ENCODE results near the gene ACADS.
A peak's percentile ranks its signal among the peaks of the same experiment; 100 is the strongest.

The ACADS gene

GRCh38 chr12:120725659-120726509 is at the start of gene ACADS:
ACADS (plus strand) TSS chr12:120725826; CDS start chr12:120725886, 60 bp downstream.
- peak; percentile 22 for DNase-seq

- no peak for DNase-seq
Measured at GRCh38 chr12:120677765-120678473, 47.7 kb upstream of the ACADS start.

- no peak for DNase-seq
Measured at GRCh38 chr12:120678572-120678971, 47.1 kb upstream of the ACADS start.

GRCh38 chr12:120680165-120680738 is 45.4 kb upstream of the ACADS start:
- DNase-seq: no peak

GRCh38 chr12:120684523-120684932 is 41.1 kb upstream of the ACADS start:
- no peak for DNase-seq

- DNase-seq: no peak
Measured at GRCh38 chr12:120685522-120685921, 40.1 kb upstream of the ACADS start.

- DNase-seq: peak; percentile 100
Measured at GRCh38 chr12:120686151-120686689, 39.4 kb upstream of the ACADS start.

GRCh38 chr12:120686690-120687577 is 38.7 kb upstream of the ACADS start, which contains the start of gene MLEC:
MLEC (plus strand) TSS chr12:120687149; CDS start chr12:120687297, 148 bp downstream.
- DNase-seq: peak; percentile 100

GRCh38 chr12:120687578-120688289 is 37.9 kb upstream of the ACADS start:
- no peak for DNase-seq

- DNase-seq: no peak
Measured at GRCh38 chr12:120688527-120689071, 37.0 kb upstream of the ACADS start.

- DNase-seq: no peak
Measured at GRCh38 chr12:120689397-120690082, 36.1 kb upstream of the ACADS start.

- no peak for DNase-seq
Measured at GRCh38 chr12:120690083-120690450, 35.6 kb upstream of the ACADS start.

GRCh38 chr12:120690978-120691377 is 34.6 kb upstream of the ACADS start:
- no peak for DNase-seq

- no peak for DNase-seq
Measured at GRCh38 chr12:120692524-120693033, 33.0 kb upstream of the ACADS start.

GRCh38 chr12:120693848-120694247 is 31.8 kb upstream of the ACADS start:
- no peak for DNase-seq

GRCh38 chr12:120696626-120697025 is 29.0 kb upstream of the ACADS start:
- DNase-seq: no peak

- DNase-seq: no peak
Measured at GRCh38 chr12:120697344-120697743, 28.3 kb upstream of the ACADS start.

- DNase-seq: no peak
Measured at GRCh38 chr12:120698665-120699064, 27.0 kb upstream of the ACADS start.

- no peak for DNase-seq
Measured at GRCh38 chr12:120699553-120699952, 26.1 kb upstream of the ACADS start.

- no peak for DNase-seq
Measured at GRCh38 chr12:120700886-120701285, 24.7 kb upstream of the ACADS start.

GRCh38 chr12:120702637-120703036 is 23.0 kb upstream of the ACADS start:
- no peak for DNase-seq

Data from KG1 (cell line).